GM12872 (cell line): ENCODE data around the gene GAS7.

ENCODE experiments used
- TF ChIP-seq, protein P1 (sequence below): IDR thresholded peaks from 3 replicates; pipeline ENCODE4 v1.5.1; 2011; ENCODE audit warnings: low read depth, mild to moderate bottlenecking, low read length, moderate library complexity; ENCODE audit not compliant: insufficient read depth

Gene GAS7

DNA sequence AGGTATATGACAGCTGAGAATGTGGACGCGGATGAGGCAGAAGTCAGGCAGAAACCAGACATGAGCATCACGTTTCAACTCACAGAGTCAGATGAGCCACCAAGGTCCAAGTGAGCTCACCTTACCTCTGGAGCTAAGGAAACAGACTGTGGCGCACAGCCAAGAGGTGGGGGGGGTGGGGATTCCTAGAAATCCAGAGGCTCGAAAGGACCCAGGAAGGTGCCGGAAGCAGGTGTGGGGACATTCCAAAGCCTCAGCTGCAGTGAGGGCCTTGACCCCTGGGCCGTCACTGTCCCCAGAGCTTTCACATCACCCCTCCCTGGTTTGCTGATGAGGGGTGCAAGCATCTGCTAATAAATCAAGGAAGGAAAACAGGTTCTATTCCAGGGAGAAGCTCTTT is 264.1 kb downstream of the GAS7 start:
- TF ChIP-seq, protein P1, sequence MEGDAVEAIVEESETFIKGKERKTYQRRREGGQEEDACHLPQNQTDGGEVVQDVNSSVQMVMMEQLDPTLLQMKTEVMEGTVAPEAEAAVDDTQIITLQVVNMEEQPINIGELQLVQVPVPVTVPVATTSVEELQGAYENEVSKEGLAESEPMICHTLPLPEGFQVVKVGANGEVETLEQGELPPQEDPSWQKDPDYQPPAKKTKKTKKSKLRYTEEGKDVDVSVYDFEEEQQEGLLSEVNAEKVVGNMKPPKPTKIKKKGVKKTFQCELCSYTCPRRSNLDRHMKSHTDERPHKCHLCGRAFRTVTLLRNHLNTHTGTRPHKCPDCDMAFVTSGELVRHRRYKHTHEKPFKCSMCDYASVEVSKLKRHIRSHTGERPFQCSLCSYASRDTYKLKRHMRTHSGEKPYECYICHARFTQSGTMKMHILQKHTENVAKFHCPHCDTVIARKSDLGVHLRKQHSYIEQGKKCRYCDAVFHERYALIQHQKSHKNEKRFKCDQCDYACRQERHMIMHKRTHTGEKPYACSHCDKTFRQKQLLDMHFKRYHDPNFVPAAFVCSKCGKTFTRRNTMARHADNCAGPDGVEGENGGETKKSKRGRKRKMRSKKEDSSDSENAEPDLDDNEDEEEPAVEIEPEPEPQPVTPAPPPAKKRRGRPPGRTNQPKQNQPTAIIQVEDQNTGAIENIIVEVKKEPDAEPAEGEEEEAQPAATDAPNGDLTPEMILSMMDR: no peak

DNA sequence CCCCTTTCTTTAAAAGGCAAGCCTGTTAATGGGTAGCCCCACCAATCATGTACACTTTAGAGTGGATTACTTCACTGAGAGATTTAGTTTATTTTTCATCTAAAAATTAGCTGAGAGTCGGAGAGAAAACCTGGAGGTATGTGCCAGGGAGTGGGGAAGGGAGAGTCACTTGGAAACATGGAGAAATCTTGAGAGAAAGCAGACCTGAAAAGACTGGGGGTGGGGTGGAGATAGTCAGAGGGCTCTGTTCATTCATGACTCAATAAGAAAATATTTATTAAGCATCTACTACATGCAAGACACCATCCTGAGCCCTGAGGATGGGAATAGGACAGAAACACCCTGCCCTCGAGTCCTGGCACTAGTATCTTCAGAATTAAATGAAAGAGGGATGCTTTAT is 265.9 kb downstream of the GAS7 start:
- TF ChIP-seq, protein P1: no peak

DNA sequence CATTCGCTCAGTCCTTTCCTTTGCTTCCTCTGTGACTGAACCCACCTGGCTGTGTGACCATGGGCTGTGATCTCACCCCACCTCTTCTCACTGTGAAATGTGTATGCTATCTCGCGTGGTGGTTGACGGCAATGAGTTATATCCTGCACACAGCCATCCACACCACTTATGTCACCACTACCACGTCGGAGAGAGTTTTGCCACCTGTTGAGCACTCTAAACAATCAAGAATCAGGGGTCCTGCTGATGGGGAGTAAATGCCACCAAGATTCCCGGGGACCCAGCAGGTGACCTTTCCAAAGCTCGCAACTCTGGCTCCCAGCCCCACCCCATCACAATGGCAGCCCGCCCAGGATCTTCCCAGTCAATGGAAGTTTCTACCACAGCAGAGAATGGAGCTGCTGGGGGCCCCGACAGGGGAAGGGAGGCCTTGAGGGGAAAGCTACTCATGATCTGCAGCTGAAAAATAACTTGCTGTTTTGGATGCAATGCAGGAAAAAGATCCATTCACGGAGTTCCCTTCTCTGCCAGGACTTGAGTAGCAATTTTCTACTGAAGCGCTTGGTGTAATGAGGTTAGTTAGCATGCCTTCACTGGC is 267.2 kb downstream of the GAS7 start:
- TF ChIP-seq, protein P1: no peak

DNA sequence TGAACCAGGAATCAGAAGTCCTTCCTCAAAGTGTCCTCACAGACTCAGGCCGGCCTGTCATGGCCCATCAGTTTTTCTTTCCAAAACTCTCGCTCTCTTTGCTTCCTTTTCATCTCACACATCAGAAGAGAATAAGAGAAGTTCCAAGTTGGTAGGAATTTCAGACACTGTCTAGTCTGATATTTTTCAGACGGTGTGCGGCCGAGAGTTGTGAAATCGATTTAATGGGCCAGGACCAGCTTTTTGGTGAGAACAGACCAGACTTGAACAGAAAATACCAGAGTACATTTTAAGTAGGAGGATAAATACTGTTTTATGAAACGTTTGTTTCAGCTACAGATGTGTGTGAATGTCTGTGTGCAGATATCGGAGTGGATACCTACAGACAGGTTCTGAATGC is 268.5 kb downstream of the GAS7 start:
- TF ChIP-seq, protein P1: no peak

DNA sequence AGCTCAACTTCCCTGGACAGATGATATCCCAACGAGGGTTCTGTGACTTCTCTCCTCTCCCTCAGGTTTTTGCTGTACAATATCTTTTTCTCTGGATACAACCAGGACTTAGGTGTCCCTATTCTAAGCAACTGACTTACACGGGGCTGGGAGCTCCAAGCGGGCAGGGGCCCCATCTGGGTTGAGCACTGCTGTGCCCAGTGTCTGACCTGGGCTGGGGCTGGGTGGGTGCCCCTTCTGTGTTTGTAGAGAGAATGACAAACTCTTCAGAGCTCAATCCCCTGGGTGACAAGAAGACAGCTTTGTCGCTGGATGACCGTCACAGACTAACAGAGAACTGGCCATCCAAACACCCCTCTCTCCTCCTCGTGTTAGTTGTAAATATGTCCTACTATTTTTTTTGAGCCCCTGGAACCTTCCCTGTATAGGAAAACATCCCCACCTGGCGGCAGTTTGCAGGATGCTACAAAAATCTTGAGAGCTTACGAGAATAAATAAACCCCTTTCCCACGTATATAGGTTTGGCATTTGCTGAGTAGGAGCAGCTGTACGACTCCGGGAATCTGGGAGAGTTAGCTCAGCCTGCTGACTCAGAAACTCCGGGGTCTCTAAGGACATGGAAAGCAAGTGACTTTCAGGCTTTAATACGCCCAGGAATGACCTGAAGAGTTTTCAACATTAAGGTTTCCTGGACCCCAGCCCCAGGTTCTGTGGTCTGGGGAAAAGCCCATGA is 269.6 kb downstream of the GAS7 start:
- TF ChIP-seq, protein P1: no peak

DNA sequence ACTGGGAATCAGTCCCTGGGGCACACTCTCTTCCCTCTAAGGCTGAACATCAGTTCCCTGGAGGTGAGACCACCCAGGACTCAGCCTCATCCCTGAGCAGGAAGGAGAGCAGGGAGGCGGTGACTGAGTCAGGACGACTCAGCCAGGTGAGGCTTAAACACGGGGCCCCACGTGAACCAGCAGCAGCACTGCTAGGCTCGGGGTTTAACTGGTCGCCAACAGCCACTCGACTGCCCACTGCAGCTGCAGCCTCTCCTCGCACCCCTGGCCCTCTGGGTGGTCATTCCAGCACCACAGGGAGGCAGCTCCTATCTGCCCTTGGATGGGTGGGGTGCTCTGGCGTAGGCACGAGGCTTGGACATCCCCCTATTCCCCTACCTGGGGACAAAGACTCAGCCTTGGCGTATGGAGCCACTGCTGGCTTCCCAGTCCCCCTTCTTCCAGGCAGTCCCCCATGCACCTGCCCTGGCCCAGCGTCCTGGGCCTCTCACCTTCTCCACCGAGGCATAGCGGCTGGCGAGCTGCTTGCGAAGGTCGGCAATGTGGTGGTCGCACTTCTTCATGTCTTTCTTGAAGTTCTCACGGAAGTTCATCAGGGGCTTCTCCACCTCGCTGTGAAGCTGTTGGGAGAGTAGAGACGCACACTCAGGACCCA is 272.1 kb downstream of the GAS7 start:
- TF ChIP-seq, protein P1: no peak

DNA sequence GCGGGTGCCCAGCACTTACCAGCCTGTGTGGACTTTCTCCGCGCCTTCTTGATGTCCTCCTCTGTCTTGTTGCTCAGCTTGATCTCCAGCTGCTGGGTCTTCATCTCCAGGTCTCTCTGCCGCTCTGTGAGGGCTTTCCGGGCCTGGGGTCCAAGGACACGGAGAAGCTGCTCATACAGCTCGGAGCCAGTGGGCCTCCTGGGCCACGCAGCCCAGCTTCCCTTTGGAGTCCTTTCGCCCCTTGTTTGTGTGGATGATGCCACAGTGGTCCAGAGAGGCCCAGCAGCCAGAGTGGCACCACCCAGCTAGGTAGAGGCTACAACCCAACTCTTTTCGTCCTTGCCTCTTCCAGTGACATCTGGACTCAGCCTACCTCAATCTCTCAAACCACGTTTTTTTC is 272.9 kb downstream of the GAS7 start:
- TF ChIP-seq, protein P1: no peak
